IMR-90 (cell line): ENCODE data around the gene RNF130. TPM values are rescaled to one million over a fixed set of nuclear protein-coding genes. Genes with fewer than 3 reads are reported as not detected.

Experiments
- ATAC-seq: fragments of 200-7000 bp; cut with Tn5 transposase; 2 replicates; pipeline ENCODE4 v1.9.1; 2020; ENCODE audit warnings: low read depth, mild to moderate bottlenecking, moderate library complexity
- BruUV-seq: library from RNA; stranded (reverse); fragments of 400-500 nt; replicated peaks from 2 replicates; lab custom pipeline; 2021; lab: Mats Ljungman, UMichigan
- CTCF ChIA-PET: fragments of 300-600 bp; formaldehyde crosslinking; extraction: SDS; loops from one replicate; lab custom pipeline; 2021; ENCODE audit warnings: antibody characterized with exemption; lab: Yijun Ruan, JAX
- POLR2A ChIA-PET: fragments of 300-600 bp; sonication (Branson Sonifier 250); formaldehyde crosslinking; loops from one replicate; lab custom pipeline; 2022; ENCODE audit warnings: antibody characterized with exemption; ENCODE audit not compliant: unreplicated experiment; lab: Charles Lee
- DNase-seq: peaks from one replicate; pipeline ENCODE4 v3.0.0; 2013
- H2AFZ ChIP-seq: replicated peaks from 2 replicates; pipeline ENCODE3; 2013; ENCODE audit warnings: low read length, mild to moderate bottlenecking; ENCODE audit not compliant: poor library complexity
- H2AK5ac ChIP-seq: 2 replicates; pipeline ENCODE4 v1.6.1; 2013; ENCODE audit warnings: low read depth, low read length, inconsistent platforms
- H2AK9ac ChIP-seq: replicated peaks from 2 replicates; pipeline ENCODE3; 2013; ENCODE audit warnings: mild to moderate bottlenecking, low read depth, low read length, moderate library complexity; ENCODE audit not compliant: poor library complexity
- H2BK120ac ChIP-seq: 2 replicates; pipeline ENCODE4 v1.6.1; 2013; ENCODE audit warnings: low read depth, low read length, inconsistent platforms
- H2BK15ac ChIP-seq: 3 replicates; pipeline ENCODE4 v1.6.1; 2013; ENCODE audit warnings: low read depth, low read length, inconsistent platforms
- H2BK20ac ChIP-seq: 2 replicates; pipeline ENCODE4 v1.6.1; 2013; ENCODE audit warnings: low read depth, mild to moderate bottlenecking, inconsistent platforms, low read length, moderate library complexity
- H2BK5ac ChIP-seq: 2 replicates; pipeline ENCODE4 v1.6.1; 2013; ENCODE audit warnings: mild to moderate bottlenecking, low read depth, low read length, inconsistent platforms; ENCODE audit not compliant: poor library complexity, severe bottlenecking
- H3K14ac ChIP-seq: replicated peaks from 2 replicates; pipeline ENCODE4 v1.6.1; 2013; ENCODE audit warnings: low read depth, low read length, inconsistent platforms
- H3K18ac ChIP-seq: 2 replicates; pipeline ENCODE4 v1.6.1; 2013; ENCODE audit warnings: low read depth, low read length, control low read depth
- H3K23ac ChIP-seq: 2 replicates; pipeline ENCODE4 v1.6.1; 2013; ENCODE audit warnings: low read depth, low read length, inconsistent platforms
- H3K27ac ChIP-seq: 2 replicates; pipeline ENCODE4 v1.5.1; 2013; ENCODE audit warnings: mild to moderate bottlenecking, control low read depth, low read length; ENCODE audit not compliant: insufficient read depth
- H3K27me3 ChIP-seq: 2 replicates; pipeline ENCODE4 v1.6.1; 2013; ENCODE audit warnings: low read length; ENCODE audit not compliant: control insufficient read depth, insufficient read depth
- H3K36me3 ChIP-seq: 2 replicates; pipeline ENCODE4 v1.6.1; 2013; ENCODE audit warnings: low read length, mixed read lengths; ENCODE audit not compliant: control insufficient read depth, insufficient read depth
- H3K4ac ChIP-seq: 2 replicates; pipeline ENCODE4 v1.6.1; 2013; ENCODE audit warnings: low read depth, low read length, inconsistent platforms
- H3K4me1 ChIP-seq: 2 replicates; pipeline ENCODE4 v1.6.1; 2013; ENCODE audit warnings: low read length, mixed read lengths; ENCODE audit not compliant: control insufficient read depth, insufficient read depth
- H3K4me2 ChIP-seq: 2 replicates; pipeline ENCODE4 v1.6.1; 2013; ENCODE audit warnings: low read depth, mild to moderate bottlenecking, control low read depth, low read length, moderate library complexity
- H3K4me3 ChIP-seq: 2 replicates; pipeline ENCODE4 v1.5.1; 2013; ENCODE audit warnings: low read depth, mild to moderate bottlenecking, control low read depth, low read length, moderate library complexity; ENCODE audit not compliant: insufficient read depth
- H3K56ac ChIP-seq: 2 replicates; pipeline ENCODE4 v1.6.1; 2013; ENCODE audit warnings: low read length, inconsistent platforms; ENCODE audit not compliant: insufficient read depth; ENCODE audit errors: extremely low read depth
- H3K79me1 ChIP-seq, 2 experiments: 2 replicates each; pipeline ENCODE4 v1.6.1; 2013; ENCODE audit warnings: low read length in 2 of 2, inconsistent platforms in 1 of 2, low read depth in 1 of 2
- H3K9ac ChIP-seq: 2 replicates; pipeline ENCODE4 v1.6.1; 2013; ENCODE audit warnings: low read depth, low read length, control low read depth
- H3K9me1 ChIP-seq: 2 replicates; pipeline ENCODE4 v1.6.1; 2013; ENCODE audit warnings: low read length, inconsistent platforms; ENCODE audit not compliant: insufficient read depth
- H3K9me3 ChIP-seq: 2 replicates; pipeline ENCODE4 v1.6.1; 2013; ENCODE audit warnings: low read length; ENCODE audit not compliant: control insufficient read depth, insufficient read depth
- H4K20me1 ChIP-seq: 2 replicates; pipeline ENCODE4 v1.6.1; 2013; ENCODE audit warnings: low read length, inconsistent platforms; ENCODE audit not compliant: insufficient read depth
- H4K5ac ChIP-seq: 2 replicates; pipeline ENCODE4 v1.6.1; 2013; ENCODE audit warnings: mild to moderate bottlenecking, low read depth, low read length, control low read depth
- H4K8ac ChIP-seq, 2 experiments: 2 replicates each; pipeline ENCODE4 v1.6.1; 2013; ENCODE audit warnings: low read depth in 2 of 2, low read length in 2 of 2, control low read depth in 1 of 2, inconsistent platforms in 1 of 2
- H4K91ac ChIP-seq: 2 replicates; pipeline ENCODE4 v1.6.1; 2013; ENCODE audit warnings: low read depth, low read length, inconsistent platforms; ENCODE audit not compliant: insufficient read depth
- CEBPB ChIP-seq: IDR thresholded peaks from 2 replicates; pipeline ENCODE4 v1.6.1; 2012; ENCODE audit warnings: low read depth, low read length, improper control_type of control experiment
- CHD1 ChIP-seq: IDR thresholded peaks from 2 replicates; pipeline ENCODE4 v1.6.1; 2012; ENCODE audit warnings: low read depth, low read length, improper control_type of control experiment
- CTCF ChIP-seq: conservative IDR thresholded peaks from 2 replicates; pipeline ENCODE4 v1.5.1; 2012; ENCODE audit warnings: mild to moderate bottlenecking, low read depth, low read length, improper control_type of control experiment
- FOS ChIP-seq: fragments of 150-350 bp; IDR thresholded peaks from 2 replicates; pipeline ENCODE4 v1.6.1; 2016; ENCODE audit warnings: low read depth, low read length
- MAFK ChIP-seq: IDR thresholded peaks from 2 replicates; pipeline ENCODE4 v1.6.1; 2012; ENCODE audit warnings: low read depth, low read length, improper control_type of control experiment
- MXI1 ChIP-seq: IDR thresholded peaks from 2 replicates; pipeline ENCODE4 v1.6.1; 2012; ENCODE audit warnings: low read depth, mild to moderate bottlenecking, low read length, moderate library complexity, borderline replicate concordance
- POLR2A ChIP-seq: IDR thresholded peaks from 2 replicates; pipeline ENCODE4 v1.6.1; 2012; ENCODE audit warnings: mild to moderate bottlenecking, low read depth, low read length
- RFX5 ChIP-seq: IDR thresholded peaks from 2 replicates; pipeline ENCODE4 v1.8.0; 2012; ENCODE audit warnings: low read depth, mild to moderate bottlenecking, low read length, moderate library complexity
- SMC3 ChIP-seq: fragments of 150-350 bp; IDR thresholded peaks from 2 replicates; pipeline ENCODE4 v1.6.1; 2016; ENCODE audit warnings: low read depth, mild to moderate bottlenecking, antibody characterized with exemption, low read length, moderate library complexity
- USF2 ChIP-seq: fragments of 150-350 bp; IDR thresholded peaks from 2 replicates; pipeline ENCODE4 v1.6.1; 2017; ENCODE audit warnings: mild to moderate bottlenecking, antibody characterized with exemption, low read length, low read depth
- WGBS, 2 experiments: methylation state at CpG; one replicate each; pipeline versions ENCODE4 v1.1.5 to v1.1.7; 2013; ENCODE audit warnings: missing lambda C conversion rate in 2 of 2; ENCODE audit not compliant: insufficient read length in 1 of 2; ENCODE audit errors: extremely low coverage in 2 of 2; 5-methylcytosine and 5-hydroxymethylcytosine counted together
- dilution Hi-C: fragments of 300-500 bp; cut with HindIII; formaldehyde crosslinking; loops from one replicate; pipeline ENCODE4 v1.14.3; 2018; ENCODE audit warnings: low sequenced_read_pairs; ENCODE audit not compliant: unreplicated experiment
- in situ Hi-C: fragments of 300-500 bp; cut with MboI; formaldehyde crosslinking; loops from 3 replicates; pipeline ENCODE4 v1.14.3; 2019; ENCODE audit warnings: low sequenced_read_pairs, inconsistent platforms, mixed read lengths
- intact Hi-C: fragments of 100-400 bp; cut with micrococcal nuclease; formaldehyde crosslinking; loops from 2 replicates; pipeline ENCODE4 v1.10.0; 2022
- polyA plus RNA-seq, 3 experiments: library from polyadenylated mRNA; depleted of rRNA; stranded (reverse); fragments of >200 nt; gene quantifications; 2 replicates each; pipeline ENCODE4 v1.2.3, GENCODE V29; 2012; ENCODE audit warnings: low replicate concordance in 1 of 3
- total RNA-seq: library from RNA; depleted of rRNA; stranded (reverse); fragments of >200 nt; gene quantifications from 2 replicates; pipeline ENCODE4 v1.2.3, GENCODE V29; 2012

RNF130 gene
- total and polyA plus RNA-seq, 2 of the 4 experiments (the other 2 are of a cell fraction) = 12.9 to 21.7 TPM

GRCh38 chr5:180075703-180076102 lies 4.1 kb upstream of the RNF130 start:
- Histone ChIP-seq H3K9ac (no peak overlapping the region), H3K14ac (no peak overlapping the region), H3K4me3 (no peak overlapping the region), H2BK20ac (no peak overlapping the region), H4K5ac (no peak overlapping the region), H2AK9ac (no peak overlapping the region), H3K79me1 (peaks cover under 1 to 4% of the 10 kb centered on the region in 2 experiments; a peak in 3 of 4 replicates), H2BK15ac (no peak overlapping the region), H3K4me2 (no peak overlapping the region), H3K27me3 (peaks cover 10% of the 10 kb centered on the region; the same call in 1 of the 2 replicates), H4K91ac (no peak overlapping the region), H3K9me1 (no peaks in the 10 kb centered on the region), H2BK120ac (no peak overlapping the region), H2AFZ (no peak overlapping the region), H3K36me3 (no peaks in the 10 kb centered on the region), H3K4ac (no peak overlapping the region), H4K8ac (no peak overlapping the region), H3K27ac (no peak overlapping the region), H2BK5ac (no peak overlapping the region), H3K9me3 (peaks cover 3% of the 10 kb centered on the region; the same call in 1 of the 2 replicates), H2AK5ac (no peak overlapping the region), H3K23ac (no peak overlapping the region), H3K18ac (no peak overlapping the region; the same call in 1 of the 2 replicates), H3K56ac (no peak overlapping the region), H3K4me1 (peaks cover 5% of the 10 kb centered on the region; the same call in 1 of the 2 replicates), H4K20me1 (peaks cover 3% of the 10 kb centered on the region; the same call in 1 of the 2 replicates)
- CTCF ChIA-PET = no interaction called here
- intact Hi-C loops = no loop called here
- dilution Hi-C loops = no loop called here
- no peak for ATAC-seq
- POLR2A ChIA-PET = no interaction called here
- no CpG with 5 or more reads among the region's 1 CpG for WGBS, 2 experiments
- TF ChIP-seq CTCF (no peak), CHD1 (no peak), RFX5 (no peak), POLR2A (no peak), FOS (no peak), MAFK (no peak), MXI1 (no peak), SMC3 (no peak), USF2 (no peak), CEBPB (no peak)
- DNase-seq = no peak
- BruUV-seq = no TSS peak
- in situ Hi-C loops = no loop called here
